GM19328 (cell line): Measurements from ENCODE around the gene APBB2.

Experiments
- ATAC-seq: cut with Tn5 transposase; IDR thresholded peaks from one replicate; pipeline ENCODE4 v1.9.1; 2021; ENCODE audit warnings: mild to moderate bottlenecking, moderate library complexity; ENCODE audit not compliant: unreplicated experiment

Gene APBB2

GRCh38 chr4:41110050-41110449 lies 104.3 kb downstream of the APBB2 start:
- ATAC-seq: no peak

DNA sequence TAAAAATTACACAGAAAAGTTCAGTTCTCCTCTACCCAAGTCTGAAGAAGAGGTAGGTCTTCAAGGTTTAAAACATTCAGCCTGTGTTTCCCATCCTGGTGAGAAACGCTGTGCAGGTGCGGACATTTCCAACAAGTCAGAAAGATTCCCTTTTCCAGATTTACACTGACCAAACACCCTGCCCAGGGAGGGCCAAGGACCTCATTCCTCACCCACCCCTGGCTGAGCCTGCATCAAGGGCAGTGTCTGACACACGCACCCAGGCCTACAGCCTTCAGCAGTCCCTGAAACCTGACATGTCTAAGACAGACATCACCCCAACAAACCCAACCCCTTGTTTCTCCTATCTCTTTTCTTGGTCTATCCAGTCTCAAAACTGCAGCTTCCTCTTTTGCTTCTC lies 105.9 kb downstream of the APBB2 start:
- no peak for ATAC-seq

DNA sequence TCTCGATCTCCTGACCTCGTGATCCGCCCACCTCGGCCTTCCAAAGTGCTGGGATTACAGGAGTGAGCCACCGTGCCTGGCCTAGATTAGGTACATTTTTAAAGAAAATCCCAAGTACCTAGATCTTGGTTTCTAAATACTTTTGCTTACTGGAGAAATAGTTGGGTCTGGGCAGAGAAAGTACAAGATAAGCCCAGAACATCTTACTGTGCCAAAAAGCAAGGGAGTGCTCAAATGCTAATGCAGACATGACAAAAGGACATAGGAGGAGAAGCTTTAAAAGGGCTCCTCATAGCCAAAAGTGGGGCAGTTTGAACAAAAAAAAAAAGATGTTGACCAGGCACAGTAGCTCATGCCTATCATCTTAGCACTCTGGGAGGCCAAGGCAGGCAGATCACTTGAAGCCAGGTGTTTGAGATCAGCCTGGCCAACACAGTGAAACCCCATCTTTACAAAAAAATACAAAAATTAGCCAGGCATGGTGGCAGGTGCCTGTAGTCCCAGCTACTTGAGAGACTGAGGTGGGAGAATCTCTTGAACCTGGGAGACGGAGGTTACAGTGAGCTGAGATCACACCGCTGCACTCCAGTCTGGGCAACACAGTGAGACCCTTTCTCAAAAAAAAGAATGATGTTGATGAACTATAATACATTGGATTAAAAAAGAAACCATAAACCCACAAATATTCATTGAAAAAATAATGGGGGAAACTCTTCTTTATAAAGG lies 107.5 kb downstream of the APBB2 start:
- no peak for ATAC-seq

- ATAC-seq: no peak
Observed at GRCh38 chr4:41106081-41106480, 108.3 kb downstream of the APBB2 start.

DNA sequence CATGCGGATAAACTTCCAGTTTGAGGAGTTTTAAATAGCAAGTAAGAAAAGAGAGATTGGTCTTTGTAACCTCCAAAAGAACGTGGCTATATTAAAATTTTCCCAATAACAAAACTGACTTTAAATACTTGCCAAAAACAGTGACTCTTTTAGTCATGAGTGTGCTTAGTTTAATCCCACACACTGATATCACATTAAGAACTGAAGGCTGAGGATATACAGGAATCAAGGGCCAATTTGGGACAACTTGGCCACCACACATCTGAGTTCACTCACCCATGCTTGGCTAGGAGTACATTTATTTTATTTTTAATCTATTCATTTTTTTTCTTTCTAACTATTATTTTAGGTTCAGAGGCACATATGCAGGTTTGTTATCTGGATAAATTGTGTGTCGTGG lies 110.2 kb downstream of the APBB2 start:
- no peak for ATAC-seq

GRCh38 chr4:41103657-41104056 lies 110.7 kb downstream of the APBB2 start:
- ATAC-seq: no peak

- no peak for ATAC-seq
Observed at GRCh38 chr4:41102414-41103092, 111.8 kb downstream of the APBB2 start.

GRCh38 chr4:41098093-41099048 lies 116.0 kb downstream of the APBB2 start:
- no peak for ATAC-seq

DNA sequence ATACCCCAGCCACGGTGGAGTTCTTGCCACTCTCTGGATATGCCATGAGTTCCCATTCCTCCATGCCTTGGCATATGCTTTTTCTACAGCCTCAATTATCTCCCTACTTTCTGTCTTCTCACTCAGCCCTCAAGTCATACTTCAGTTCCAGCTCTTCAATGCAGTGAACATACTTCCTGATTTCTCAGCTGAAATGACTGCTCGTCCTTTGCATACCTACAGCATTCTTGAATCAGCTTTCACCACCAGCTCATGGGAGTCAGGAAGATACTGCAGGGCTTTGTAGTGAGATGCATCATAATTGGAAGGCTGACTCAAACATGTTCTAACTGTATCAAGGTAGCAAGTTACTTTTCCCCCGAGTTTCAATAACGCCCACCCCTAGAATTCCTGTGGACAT lies 118.4 kb downstream of the APBB2 start:
- ATAC-seq: no peak

DNA sequence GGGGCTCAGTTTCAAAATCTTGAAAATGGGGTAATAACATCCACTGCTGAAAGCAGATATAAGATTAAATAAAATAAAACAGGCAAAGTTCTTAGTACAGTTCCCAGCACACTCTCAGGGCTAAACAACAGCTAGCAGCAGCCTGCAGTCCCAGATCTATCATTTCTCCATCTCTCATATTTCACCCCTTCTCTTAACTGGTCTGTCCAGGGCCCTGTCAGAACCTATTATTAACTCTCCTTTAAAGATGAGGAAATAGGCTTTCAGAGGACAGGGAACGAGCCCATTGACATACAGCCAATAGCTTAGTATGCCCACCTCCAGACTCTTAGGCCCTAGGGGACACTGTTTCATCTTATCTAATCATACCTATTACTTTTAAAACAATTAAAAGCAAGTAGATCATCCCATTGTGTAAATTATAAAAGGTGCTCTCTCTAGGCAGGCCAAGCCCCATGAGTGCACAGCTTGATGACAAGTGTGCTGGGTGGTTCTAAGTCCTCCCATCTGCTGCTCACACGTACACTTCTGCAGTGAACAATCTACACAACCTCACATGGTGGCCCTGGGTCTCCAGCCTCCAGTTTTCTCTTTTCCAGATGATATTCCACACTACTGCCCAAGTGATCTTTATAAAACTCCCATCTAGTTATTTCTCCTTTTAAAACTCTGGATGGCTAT lies 119.0 kb downstream of the APBB2 start:
- no peak for ATAC-seq

GRCh38 chr4:41092128-41092527 lies 122.2 kb downstream of the APBB2 start:
- no peak for ATAC-seq

- ATAC-seq: no peak
Observed at GRCh38 chr4:41081847-41082246, 132.5 kb downstream of the APBB2 start.

DNA sequence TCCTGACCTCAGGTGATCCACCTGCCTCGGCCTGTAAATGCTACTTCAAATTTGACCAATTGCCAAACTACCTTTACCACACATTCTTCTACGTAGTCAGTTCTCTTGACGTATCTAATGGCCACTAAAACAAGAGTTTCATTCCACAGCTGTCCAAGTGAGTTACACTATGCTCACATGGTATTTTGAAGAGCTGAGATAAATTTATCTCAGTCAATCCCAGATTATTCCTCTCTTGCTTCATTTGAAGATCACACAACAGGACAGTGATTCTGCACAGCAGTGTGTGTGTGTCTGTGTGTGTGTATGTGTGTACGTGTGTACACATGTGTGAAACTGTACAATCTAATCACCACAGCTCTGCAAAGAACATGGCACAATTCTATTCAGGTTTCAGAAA lies 133.4 kb downstream of the APBB2 start:
- no peak for ATAC-seq

- ATAC-seq: no peak
Observed at GRCh38 chr4:41079881-41080560, 134.3 kb downstream of the APBB2 start.

- no peak for ATAC-seq
Observed at GRCh38 chr4:41077628-41078027, 136.7 kb downstream of the APBB2 start.

DNA sequence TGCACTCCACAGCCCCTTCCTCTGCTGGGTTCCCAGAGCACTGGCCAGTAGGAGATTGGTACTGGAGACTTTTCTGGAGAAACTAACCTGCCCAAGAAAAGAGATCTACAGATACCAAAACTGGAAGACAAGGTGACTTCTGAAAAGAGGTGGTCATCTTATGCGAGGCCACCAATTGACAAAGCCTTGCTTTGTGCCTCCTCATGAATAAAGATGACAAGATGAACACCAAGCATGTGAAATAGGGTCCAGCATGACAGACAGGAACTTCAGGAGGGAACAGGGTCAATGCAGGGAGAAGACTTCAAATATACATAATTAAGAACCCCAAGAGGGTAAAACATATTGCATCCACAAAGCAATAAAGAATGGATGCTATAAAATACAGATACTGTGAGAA lies 137.9 kb downstream of the APBB2 start:
- ATAC-seq: no peak

DNA sequence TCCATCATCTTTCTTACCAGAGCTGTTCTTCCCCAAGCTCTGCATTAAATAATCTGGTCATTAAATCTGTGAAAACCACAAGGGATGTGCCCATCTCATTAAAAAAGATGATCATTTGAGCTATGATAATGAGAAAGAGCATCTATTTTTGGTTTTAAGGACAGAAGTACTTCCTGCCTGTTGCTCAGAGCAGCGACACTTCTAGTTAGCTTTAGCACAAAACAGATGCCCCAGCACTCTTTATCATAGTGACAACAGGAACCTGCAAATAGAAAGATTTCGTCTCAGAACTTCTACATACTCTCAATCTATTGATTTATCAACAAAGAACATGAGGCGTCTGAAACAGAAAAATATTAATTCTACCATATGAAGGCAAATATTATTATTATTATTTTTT lies 140.1 kb downstream of the APBB2 start:
- ATAC-seq: no peak

DNA sequence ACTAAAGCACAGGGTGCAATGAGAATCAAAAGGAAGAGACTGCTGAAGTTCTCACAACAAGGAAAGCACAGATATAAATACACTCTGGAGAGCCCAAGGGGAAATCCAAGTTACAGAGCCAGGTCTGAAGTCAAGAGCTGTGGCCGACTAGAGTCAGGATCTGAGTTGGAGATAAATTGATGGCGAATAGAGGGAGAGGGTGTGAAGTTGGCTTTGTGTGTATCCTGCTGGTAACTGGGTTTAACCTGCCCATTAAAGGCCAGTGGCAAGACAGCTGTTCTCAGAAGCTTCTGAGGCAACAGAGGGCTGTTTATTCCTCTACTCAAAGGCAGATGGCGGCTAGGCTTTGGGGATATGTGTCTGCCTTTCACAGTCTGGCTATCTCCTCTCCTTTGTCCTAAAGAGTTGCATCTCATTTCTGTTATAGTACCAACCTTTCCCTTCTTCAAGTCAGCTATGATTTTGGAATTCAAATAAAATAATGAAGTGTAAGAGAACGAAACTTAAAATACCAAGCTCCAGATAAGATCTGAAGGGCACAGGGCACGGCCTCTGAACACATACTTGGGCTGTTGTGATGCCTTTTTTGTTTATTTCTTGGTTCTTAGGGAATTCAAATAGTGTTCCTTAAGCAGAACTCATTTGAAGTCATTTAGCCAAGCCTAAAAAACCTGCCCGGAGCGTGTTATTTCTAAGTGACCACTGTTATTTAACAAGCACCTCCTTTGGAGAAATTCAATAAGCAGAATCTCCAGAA lies 142.1 kb downstream of the APBB2 start:
- ATAC-seq: no peak

GRCh38 chr4:41070516-41071281 lies 143.6 kb downstream of the APBB2 start:
- no peak for ATAC-seq
